HL-60 (cell line): ENCODE measurements around the gene RAPGEF2.
"Not testable (repeated sequence)": the region's sequence is repeated elsewhere in the genome, so short reads cannot be mapped to it uniquely, and the experiment has no call there.

Experiments
- DNase-seq, 2 experiments: peaks; one replicate each; pipeline ENCODE4 v3.0.0-alpha.2; 2010 to 2020; ENCODE audit warnings: low read depth in 1 of 2, low spot score in 1 of 2
- H3K27ac ChIP-seq: fragments of 250-450 bp; sonication (Bioruptor Pico); replicated peaks from 2 replicates; pipeline ENCODE4 v1.5.1; 2020; ENCODE audit warnings: mild to moderate bottlenecking, moderate library complexity
- H3K27me3 ChIP-seq: fragments of 250-450 bp; sonication (Bioruptor Pico); 2 replicates; pipeline ENCODE4 v1.5.1; 2021; ENCODE audit warnings: mild to moderate bottlenecking, moderate library complexity; ENCODE audit not compliant: insufficient read depth, poor library complexity, severe bottlenecking
- H3K4me3 ChIP-seq: replicated peaks from 2 replicates; pipeline ENCODE4 v1.5.1; 2011; ENCODE audit warnings: mild to moderate bottlenecking, control low read depth, low read length; ENCODE audit not compliant: insufficient read depth
- CTCF ChIP-seq: IDR thresholded peaks from one replicate; pipeline ENCODE4 v1.5.1; 2011; ENCODE audit warnings: low read length, control low read depth, inconsistent platforms; ENCODE audit not compliant: insufficient read depth
- GABPA ChIP-seq: IDR thresholded peaks from 2 replicates; pipeline ENCODE4 v1.6.1; 2012; ENCODE audit warnings: low read depth
- POLR2AphosphoS5 ChIP-seq: IDR thresholded peaks from 2 replicates; pipeline ENCODE4 v1.6.1; 2012; ENCODE audit warnings: low read depth
- REST ChIP-seq: IDR thresholded peaks from 2 replicates; pipeline ENCODE4 v1.6.1; 2012; ENCODE audit warnings: low read depth; ENCODE audit not compliant: insufficient replicate concordance
- SPI1 ChIP-seq: IDR thresholded peaks from 2 replicates; pipeline ENCODE4 v1.6.1; 2012; ENCODE audit warnings: low read depth, mild to moderate bottlenecking, borderline replicate concordance

Gene RAPGEF2

GRCh38 chr4:159110961-159111360 is 8.1 kb downstream of the RAPGEF2 start:
- Histone ChIP-seq H3K27ac (no peak overlapping the region), H3K27me3 (no peaks in the 10 kb centered on the region), H3K4me3 (no peak overlapping the region)
- TF ChIP-seq POLR2AphosphoS5 (no peak), REST (no peak), SPI1 (no peak), GABPA (no peak), CTCF (no peak)
- no peak for DNase-seq

GRCh38 chr4:159111416-159111815 is 8.5 kb downstream of the RAPGEF2 start:
- Histone ChIP-seq H3K27ac (no peak overlapping the region), H3K4me3 (no peak overlapping the region), H3K27me3 (no peaks in the 10 kb centered on the region)
- DNase-seq: no peak
- no peak for TF ChIP-seq REST
- no peak for TF ChIP-seq POLR2AphosphoS5
- TF ChIP-seq GABPA: no peak
- TF ChIP-seq CTCF: no peak
- TF ChIP-seq SPI1: no peak

- not testable (repeated sequence) for H3K4me3 ChIP-seq, DNase-seq, H3K27me3 ChIP-seq, H3K27ac ChIP-seq
Observed at GRCh38 chr4:159113366-159113765, 10.5 kb downstream of the RAPGEF2 start.

GRCh38 chr4:159116098-159116497 is 13.2 kb downstream of the RAPGEF2 start:
- not testable (repeated sequence) for DNase-seq, H3K27me3 ChIP-seq, H3K27ac ChIP-seq, H3K4me3 ChIP-seq

- not testable (repeated sequence) for H3K27ac ChIP-seq, DNase-seq, H3K27me3 ChIP-seq, H3K4me3 ChIP-seq
Observed at GRCh38 chr4:159116693-159117092, 13.8 kb downstream of the RAPGEF2 start.

GRCh38 chr4:159117564-159117963 is 14.7 kb downstream of the RAPGEF2 start:
- Histone ChIP-seq H3K27me3 (no peaks in the 10 kb centered on the region), H3K4me3 (no peak overlapping the region), H3K27ac (no peak overlapping the region)
- no peak for DNase-seq
- TF ChIP-seq SPI1: no peak
- no peak for TF ChIP-seq POLR2AphosphoS5
- TF ChIP-seq REST: no peak
- no peak for TF ChIP-seq CTCF
- no peak for TF ChIP-seq GABPA
